ENCODE results near the gene RPA3. TPM values are rescaled to one million over a fixed set of nuclear protein-coding genes. Genes with fewer than 3 reads are reported as not detected.

The RPA3 gene
- total RNA-seq, 2 donors from 2014 or later = 44.9 to 53.3 TPM

- no peak for TF ChIP-seq CTCF (IDR thresholded peaks at IDR 0.05)
- Histone ChIP-seq H3K9me3 (no peaks in the 10 kb centered on the region), H3K27ac (peak overlapping the region; percentile 60), H3K27me3 (no peaks in the 10 kb centered on the region), H3K36me3 (no peaks in the 10 kb centered on the region), H3K4me1 (no peaks in the 10 kb centered on the region), H3K9ac (ENCODE audit: low read depth in 2 of 2, low read length in 2 of 2) (no peak overlapping the region), H3K4me3 (peak overlapping the region; percentile 32)
- intact Hi-C loops (cut with DNase I) = loop anchor here (5.0 kb wide), 1 partner anchor 79 kb away; no protein-coding TSS in a partner anchor
- no peak for DNase-seq
These were observed 43.0 kb upstream of the RPA3 start for GRCh38 chr7:7761340-7761973.

- intact Hi-C loops (cut with DNase I) = no loop called here
- Histone ChIP-seq H3K27me3 (no peaks in the 10 kb centered on the region), H3K9ac (ENCODE audit: low read depth in 2 of 2, low read length in 2 of 2) (no peak overlapping the region), H3K9me3 (no peaks in the 10 kb centered on the region), H3K36me3 (no peaks in the 10 kb centered on the region), H3K4me3 (no peak overlapping the region), H3K4me1 (no peaks in the 10 kb centered on the region), H3K27ac (no peak overlapping the region)
- no peak for TF ChIP-seq CTCF (IDR thresholded peaks at IDR 0.05)
- no peak for DNase-seq
These were observed 39.2 kb upstream of the RPA3 start for GRCh38 chr7:7757576-7757975.

DNA sequence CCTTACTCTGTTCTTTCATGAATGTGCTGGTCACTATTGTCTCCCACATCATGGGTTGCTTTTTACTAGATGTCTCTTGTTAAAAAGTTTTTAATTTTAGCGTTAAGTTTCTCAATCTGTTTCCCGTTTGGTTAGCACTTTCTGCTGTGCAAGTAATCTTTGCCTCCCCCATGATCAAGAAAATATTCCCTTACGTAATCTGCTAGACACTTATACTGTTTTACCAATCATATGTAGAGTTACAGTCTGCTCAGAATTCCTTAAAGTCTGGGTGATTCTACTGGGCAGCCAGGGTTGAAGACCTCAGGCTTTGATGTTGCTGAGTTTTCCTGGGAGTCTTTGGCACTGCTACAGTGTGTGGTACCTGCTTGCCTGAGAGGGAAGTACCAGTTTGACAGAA is 38.2 kb upstream of the RPA3 start:
- H3K4me3 ChIP-seq = no peak overlapping the region
- H3K27ac ChIP-seq = no peak overlapping the region
- H3K36me3 ChIP-seq = no peaks in the 10 kb centered on the region
- H3K4me1 ChIP-seq = no peaks in the 10 kb centered on the region
- DNase-seq = no peak
- intact Hi-C loops (cut with DNase I) = no loop called here
- no peaks in the 10 kb centered on the region for H3K27me3 ChIP-seq
- no peak overlapping the region for H3K9ac ChIP-seq (ENCODE audit: low read depth in 2 of 2, low read length in 2 of 2)
- no peak for TF ChIP-seq CTCF (IDR thresholded peaks at IDR 0.05)
- H3K9me3 ChIP-seq = no peaks in the 10 kb centered on the region

DNA sequence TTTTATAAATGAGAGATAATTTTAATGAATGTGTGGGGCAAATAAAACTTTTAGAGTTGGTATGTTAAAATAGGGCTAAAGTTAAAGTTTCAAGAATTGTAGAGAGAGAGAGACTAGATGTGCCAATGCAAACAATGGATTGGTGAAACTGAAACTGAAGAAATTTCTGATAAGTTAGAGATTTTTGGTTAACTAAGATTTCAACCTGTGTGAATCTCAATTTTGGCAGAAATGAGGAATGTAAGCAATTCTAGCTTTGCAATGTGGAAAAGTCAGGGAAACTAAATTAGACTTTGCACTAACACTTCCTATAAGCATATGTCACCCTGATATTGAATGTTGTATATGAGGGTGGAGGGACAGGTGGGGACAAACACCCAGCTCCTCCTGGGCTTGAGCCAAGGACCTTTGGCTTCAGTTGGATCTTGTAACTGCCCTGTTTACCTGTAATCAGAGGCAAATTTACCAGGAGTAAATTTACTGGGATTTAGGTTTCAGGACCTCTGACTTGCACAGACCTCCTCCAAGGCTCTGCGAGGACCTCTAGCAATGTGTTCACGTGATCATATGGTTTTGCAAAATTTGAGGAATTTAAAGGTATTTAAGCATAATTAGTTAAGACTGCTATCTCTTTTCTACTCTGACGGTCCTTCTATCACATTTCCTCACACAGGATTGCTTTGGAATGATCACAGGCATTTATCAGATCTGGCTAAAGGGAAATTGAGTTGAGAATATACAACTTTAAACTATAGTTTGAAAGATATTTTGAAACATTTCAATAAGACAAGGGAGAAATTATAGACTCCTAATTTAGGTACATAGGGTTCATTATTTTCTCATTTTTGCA is 33.1 kb upstream of the RPA3 start:
- H3K36me3 ChIP-seq = no peaks in the 10 kb centered on the region
- TF ChIP-seq CTCF (IDR thresholded peaks at IDR 0.05) = no peak
- no peaks in the 10 kb centered on the region for H3K9me3 ChIP-seq
- no peak overlapping the region for H3K9ac ChIP-seq (ENCODE audit: low read depth in 2 of 2, low read length in 2 of 2)
- H3K4me1 ChIP-seq = no peaks in the 10 kb centered on the region
- DNase-seq = peak; percentile 81
- intact Hi-C loops (cut with DNase I) = no loop called here
- peak overlapping the region; percentile 10 for H3K27ac ChIP-seq
- H3K4me3 ChIP-seq = no peak overlapping the region
- H3K27me3 ChIP-seq = no peaks in the 10 kb centered on the region

GRCh38 chr7:7750571-7751242 is 32.3 kb upstream of the RPA3 start:
- Histone ChIP-seq H3K27ac (peak overlapping the region; percentile 10), H3K4me3 (no peak overlapping the region), H3K27me3 (no peaks in the 10 kb centered on the region), H3K9me3 (no peaks in the 10 kb centered on the region), H3K36me3 (no peaks in the 10 kb centered on the region), H3K4me1 (no peaks in the 10 kb centered on the region), H3K9ac (ENCODE audit: low read depth in 2 of 2, low read length in 2 of 2) (no peak overlapping the region)
- DNase-seq = no peak
- intact Hi-C loops (cut with DNase I) = no loop called here
- TF ChIP-seq CTCF (IDR thresholded peaks at IDR 0.05) = no peak

Measured in colonic mucosa (tissue), 4 donors.